Ovary (tissue), 3 donors: ENCODE results near the gene NTRK3.

Experiments used
- EP300 ChIP-seq: sonication (generic); formaldehyde crosslinking; IDR thresholded peaks from one replicate; pipeline ENCODE4 v1.6.1; 2017; ENCODE audit warnings: antibody characterized with exemption
- POLR2A ChIP-seq: fragments of 450-650 bp; IDR thresholded peaks from one replicate; pipeline ENCODE4 v1.6.1; 2017; ENCODE audit warnings: antibody characterized with exemption, mild to moderate bottlenecking, moderate library complexity
- TF ChIP-seq, protein P1 (sequence below), 3 donors: fragments of 450-650 bp in 2 of 3; fragments of 200-600 bp in 1 of 3; IDR thresholded peaks; one replicate each; pipeline versions ENCODE4 v1.5.1 to v1.8.0; 2016 to 2022; ENCODE audit warnings: antibody characterized with exemption in 3 of 3, mild to moderate bottlenecking in 1 of 3
- donor health status: DM: no; HTN: no; CAD: no.

DNA sequence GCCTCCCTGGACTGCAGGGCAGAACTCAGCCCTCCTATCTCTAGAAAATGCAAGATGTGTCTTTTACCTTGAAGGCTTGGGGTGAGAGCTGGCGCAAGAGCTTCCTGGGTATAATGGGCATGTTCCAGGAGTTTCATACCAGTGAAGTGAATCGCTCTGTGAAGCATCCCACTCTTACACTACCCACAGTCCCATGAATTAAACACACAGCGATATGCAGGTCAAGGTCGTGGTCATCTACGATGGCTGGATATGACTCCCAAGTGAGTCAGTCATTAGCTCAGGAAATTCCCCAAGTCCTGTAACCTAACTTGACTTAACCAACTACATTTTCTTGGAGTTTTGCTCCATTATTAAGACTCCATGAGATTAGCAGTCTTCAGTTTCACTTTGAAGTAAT is 439.7 kb downstream of the NTRK3 start:
- TF ChIP-seq, protein P1, sequence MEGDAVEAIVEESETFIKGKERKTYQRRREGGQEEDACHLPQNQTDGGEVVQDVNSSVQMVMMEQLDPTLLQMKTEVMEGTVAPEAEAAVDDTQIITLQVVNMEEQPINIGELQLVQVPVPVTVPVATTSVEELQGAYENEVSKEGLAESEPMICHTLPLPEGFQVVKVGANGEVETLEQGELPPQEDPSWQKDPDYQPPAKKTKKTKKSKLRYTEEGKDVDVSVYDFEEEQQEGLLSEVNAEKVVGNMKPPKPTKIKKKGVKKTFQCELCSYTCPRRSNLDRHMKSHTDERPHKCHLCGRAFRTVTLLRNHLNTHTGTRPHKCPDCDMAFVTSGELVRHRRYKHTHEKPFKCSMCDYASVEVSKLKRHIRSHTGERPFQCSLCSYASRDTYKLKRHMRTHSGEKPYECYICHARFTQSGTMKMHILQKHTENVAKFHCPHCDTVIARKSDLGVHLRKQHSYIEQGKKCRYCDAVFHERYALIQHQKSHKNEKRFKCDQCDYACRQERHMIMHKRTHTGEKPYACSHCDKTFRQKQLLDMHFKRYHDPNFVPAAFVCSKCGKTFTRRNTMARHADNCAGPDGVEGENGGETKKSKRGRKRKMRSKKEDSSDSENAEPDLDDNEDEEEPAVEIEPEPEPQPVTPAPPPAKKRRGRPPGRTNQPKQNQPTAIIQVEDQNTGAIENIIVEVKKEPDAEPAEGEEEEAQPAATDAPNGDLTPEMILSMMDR (IDR thresholded peaks at IDR 0.05): no peak
- no peak for TF ChIP-seq POLR2A
- TF ChIP-seq EP300: no peak
